Lower lobe of right lung (tissue), 2 donors: ENCODE data around the gene MAPK8IP1. TPM values are rescaled to one million over a fixed set of nuclear protein-coding genes. Genes with fewer than 3 reads are reported as not detected.
"Not testable (repeated sequence)": the region's sequence is repeated elsewhere in the genome, so short reads cannot be mapped to it uniquely, and the experiment has no call there.

ENCODE experiments used
- ATAC-seq, 2 donors: fragments of 200-7000 bp; cut with Tn5 transposase; one replicate each; pipeline ENCODE4 v1.9.1; 2020 to 2022; ENCODE audit warnings: mild to moderate bottlenecking in 2 of 2, moderate library complexity in 2 of 2
- DNase-seq: peaks from one replicate; pipeline ENCODE4 v3.0.0-alpha.2; 2020
- H3K27ac ChIP-seq: fragments of 200-600 bp; one replicate; pipeline ENCODE4 v1.8.0; 2022
- H3K27me3 ChIP-seq: fragments of 200-600 bp; one replicate; pipeline ENCODE4 v1.8.0; 2022; ENCODE audit warnings: low read depth
- H3K36me3 ChIP-seq: fragments of 200-600 bp; one replicate; pipeline ENCODE4 v1.8.0; 2022; ENCODE audit warnings: mild to moderate bottlenecking
- H3K4me1 ChIP-seq: fragments of 200-600 bp; one replicate; pipeline ENCODE4 v1.8.0; 2022
- H3K4me3 ChIP-seq: fragments of 200-600 bp; one replicate; pipeline ENCODE4 v1.8.0; 2022; ENCODE audit warnings: mild to moderate bottlenecking
- H3K9me3 ChIP-seq: fragments of 200-600 bp; one replicate; pipeline ENCODE4 v1.8.0; 2022
- CTCF ChIP-seq: fragments of 200-600 bp; IDR thresholded peaks from one replicate; pipeline ENCODE4 v1.8.0; 2022; ENCODE audit warnings: antibody characterized with exemption, mild to moderate bottlenecking
- intact Hi-C: fragments of 100-400 bp; cut with DNase I; formaldehyde crosslinking; loops from one replicate; pipeline ENCODE4 v1.11.0; 2022
- total RNA-seq: library from RNA; stranded (reverse); fragmentation: NEBNext Ultra II Directional; extraction: Animal tissue kit (Norgen Biotek cat#: 25700); gene quantifications from one replicate; pipeline ENCODE4 v1.2.1, GENCODE V29; 2021
- donor health status: DM: no; HTN: yes; CAD: no; lungs with severe emphysema.

The MAPK8IP1 gene
- total RNA-seq, 1 donor from 2014 or later, result 7.3 TPM

GRCh38 chr11:45904309-45904915 lies 19.0 kb downstream of the MAPK8IP1 start:
- no peak for TF ChIP-seq CTCF
- DNase-seq (no peak), ATAC-seq (no peak)
- peaks cover 5% of the 10 kb centered on the region for H3K36me3 ChIP-seq
- H3K4me1 ChIP-seq, result peaks cover 11% of the 10 kb centered on the region
- H3K9me3 ChIP-seq, result no peaks in the 10 kb centered on the region
- no peak overlapping the region for H3K4me3 ChIP-seq
- peaks cover 10% of the 10 kb centered on the region for H3K27me3 ChIP-seq
- intact Hi-C loops, result no loop called here
- H3K27ac ChIP-seq, result no peak overlapping the region

GRCh38 chr11:45905095-45905494 lies 19.6 kb downstream of the MAPK8IP1 start:
- no peaks in the 10 kb centered on the region for H3K9me3 ChIP-seq
- H3K36me3 ChIP-seq, result peaks cover 12% of the 10 kb centered on the region
- peaks cover 10% of the 10 kb centered on the region for H3K27me3 ChIP-seq
- peaks cover 9% of the 10 kb centered on the region for H3K4me1 ChIP-seq
- DNase-seq, result no peak
- intact Hi-C loops, result no loop called here
- no peak for ATAC-seq
- no peak overlapping the region for H3K4me3 ChIP-seq
- TF ChIP-seq CTCF, result no peak
- H3K27ac ChIP-seq, result no peak overlapping the region

- intact Hi-C loops, ATAC-seq, H3K27ac ChIP-seq, H3K4me1 ChIP-seq, DNase-seq, H3K4me3 ChIP-seq, H3K9me3 ChIP-seq, H3K27me3 ChIP-seq: not testable (repeated sequence)
- H3K36me3 ChIP-seq, result peaks cover 17% of the 10 kb centered on the region
Measured at GRCh38 chr11:45905576-45905975, 20.1 kb downstream of the MAPK8IP1 start.

GRCh38 chr11:45906096-45906682 lies 20.7 kb downstream of the MAPK8IP1 start:
- no peaks in the 10 kb centered on the region for H3K4me1 ChIP-seq
- intact Hi-C loops, result no loop called here
- no peak for TF ChIP-seq CTCF
- H3K27me3 ChIP-seq, result no peaks in the 10 kb centered on the region
- H3K27ac ChIP-seq, result no peak overlapping the region
- no peak for DNase-seq
- no peak overlapping the region for H3K4me3 ChIP-seq
- H3K36me3 ChIP-seq, result peaks cover 23% of the 10 kb centered on the region
- no peaks in the 10 kb centered on the region for H3K9me3 ChIP-seq
- no peak for ATAC-seq

GRCh38 chr11:45906965-45907611 lies 21.6 kb downstream of the MAPK8IP1 start, which contains the start of gene FREY1:
Gene FREY1, minus strand, starts transcription at chr11:45907271. Its CDS starts 26 bp downstream, at chr11:45907245.
- DNase-seq (no peak), ATAC-seq (no peak)
- Histone ChIP-seq H3K4me1 (no peaks in the 10 kb centered on the region), H3K27ac (no peak within 1 kb of the TSS), H3K36me3 (peaks cover 32% of the 10 kb centered on the region), H3K27me3 (no peaks in the 10 kb centered on the region), H3K4me3 (no peak within 1 kb of the TSS), H3K9me3 (no peaks in the 10 kb centered on the region)
- TF ChIP-seq CTCF, result no peak
- intact Hi-C loops, result no loop called here

GRCh38 chr11:45907911-45908370 lies 22.5 kb downstream of the MAPK8IP1 start:
- DNase-seq (no peak), ATAC-seq (no peak)
- no peak overlapping the region for H3K27ac ChIP-seq
- no peaks in the 10 kb centered on the region for H3K27me3 ChIP-seq
- no peaks in the 10 kb centered on the region for H3K4me1 ChIP-seq
- no peak for TF ChIP-seq CTCF
- intact Hi-C loops, result no loop called here
- H3K36me3 ChIP-seq, result peaks cover 41% of the 10 kb centered on the region
- H3K9me3 ChIP-seq, result no peaks in the 10 kb centered on the region
- H3K4me3 ChIP-seq, result no peak overlapping the region
